Measurements from ENCODE around the gene PODXL. TPM values are rescaled to one million over a fixed set of nuclear protein-coding genes. Genes with fewer than 3 reads are reported as not detected.

PODXL gene
- total and polyA plus RNA-seq, 2 experiments from 2014 or later = 220 to 727 TPM

- H3K4me1 Mint-ChIP-seq = peaks cover 22% of the 10 kb centered on the region
- no peak overlapping the region for H3K4me3 ChIP-seq
- no peak overlapping the region for H3K27ac Mint-ChIP-seq
- H3K27ac ChIP-seq (ENCODE audit: low read depth) = peak overlapping the region; percentile 91
- H3K4me2 ChIP-seq = no peak overlapping the region
- H2AFZ ChIP-seq = no peak overlapping the region
- no peaks in the 10 kb centered on the region for H3K79me2 ChIP-seq (replicated peaks; ENCODE audit: insufficient read depth)
- no peaks in the 10 kb centered on the region for H3K9me2 ChIP-seq (ENCODE audit: insufficient read depth)
- no peaks in the 10 kb centered on the region for H3K27me3 ChIP-seq (ENCODE audit: insufficient read depth)
- peaks cover 9% of the 10 kb centered on the region for H3K4me1 ChIP-seq (ENCODE audit: insufficient read depth)
- H3K27me3 Mint-ChIP-seq (ENCODE audit: insufficient read depth, low read depth, poor library complexity) = peaks cover 42% of the 10 kb centered on the region
- TF ChIP-seq NANOG (IDR thresholded peaks at IDR 0.05; ENCODE audit: borderline replicate concordance) (no peak), CTCF (conservative IDR thresholded peaks at IDR 0.05; ENCODE audit: low read depth in 2 of 2) (no peak), ZNF114 (CRISPR knock-in tag; IDR thresholded peaks at IDR 0.05) (no peak), POLR2AphosphoS5 (IDR thresholded peaks at IDR 0.05; ENCODE audit: low read depth) (no peak; the same call in 1 of the 2 replicates), ZNF462 (CRISPR knock-in tag; IDR thresholded peaks at IDR 0.05) (no peak), REST (IDR thresholded peaks at IDR 0.05; ENCODE audit: unreplicated experiment) (no peak), ZNF331 (CRISPR knock-in tag; IDR thresholded peaks at IDR 0.05; ENCODE audit: low read depth) (no peak), EZH2 (IDR thresholded peaks at IDR 0.05; ENCODE audit: low read depth, unreplicated experiment) (no peak), EZH2phosphoT487 (IDR thresholded peaks at IDR 0.05; ENCODE audit: unreplicated experiment) (no peak), STAT1 (IDR thresholded peaks at IDR 0.05; ENCODE audit: unreplicated experiment) (no peak), ETS1 (IDR thresholded peaks at IDR 0.05) (no peak), JUNB (IDR thresholded peaks at IDR 0.05; ENCODE audit: unreplicated experiment) (no peak), CREB1 (CRISPR knock-in tag; IDR thresholded peaks at IDR 0.05; ENCODE audit: low read depth) (no peak)
- DNase-seq (ENCODE audit: low spot score) (no peak), ATAC-seq (no peak)
- H4K20me1 ChIP-seq (replicated peaks; ENCODE audit: insufficient read depth) = peaks cover 28% of the 10 kb centered on the region
- peaks cover 80% of the 10 kb centered on the region for H3K36me3 Mint-ChIP-seq (ENCODE audit: low read depth)
- H3K4me3 Mint-ChIP-seq = no peak overlapping the region
- H3F3A ChIP-seq (replicated peaks; ENCODE audit: low read depth) = peaks cover 76% of the 10 kb centered on the region
- no peaks in the 10 kb centered on the region; the same call in 2 of the 3 replicates for H3K9me3 Mint-ChIP-seq
- peaks cover 52% of the 10 kb centered on the region for H3K36me3 ChIP-seq (ENCODE audit: insufficient read depth)
Measured at GRCh38 chr7:131499801-131500200, 56.6 kb downstream of the PODXL start.
